ENCODE results near the gene UMODL1.

UMODL1 gene

DNA sequence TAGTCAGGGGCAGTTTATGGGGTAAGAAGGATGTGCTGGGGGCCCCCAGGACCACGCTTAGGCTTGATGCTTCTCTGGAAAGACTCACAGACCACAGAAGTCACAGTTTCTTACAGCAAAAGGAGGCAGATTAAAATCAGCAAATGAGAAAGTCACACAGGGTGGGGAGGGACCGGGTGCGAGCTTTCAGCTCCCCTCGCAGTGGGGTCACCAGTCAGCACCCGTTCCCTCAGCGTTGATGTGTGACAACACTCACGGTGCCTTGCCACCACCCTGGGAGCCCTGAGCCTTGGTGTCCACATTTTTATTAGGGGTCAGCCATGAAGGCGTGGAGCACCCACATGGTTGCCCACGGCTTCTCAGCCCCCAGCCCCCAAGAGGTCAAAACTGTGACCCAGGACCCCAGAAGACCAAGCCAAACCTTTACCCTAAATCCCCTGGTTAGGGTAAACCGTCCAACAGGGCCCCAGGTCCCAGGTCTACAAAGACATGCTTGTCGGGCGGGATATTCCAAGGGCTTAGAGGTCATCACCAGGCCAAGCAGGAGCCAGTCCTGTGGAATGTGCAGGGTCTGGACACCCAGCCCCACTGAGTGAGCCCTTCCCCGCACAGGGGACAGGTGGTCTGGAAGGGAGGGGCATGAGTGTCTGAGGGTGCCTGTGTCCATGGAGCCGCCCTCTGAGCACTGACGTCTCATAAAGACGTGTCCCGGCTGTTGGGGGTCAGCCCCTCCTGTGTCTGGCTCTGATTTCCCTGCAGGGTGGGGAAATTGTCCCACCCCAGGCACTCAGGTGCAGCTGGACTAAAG lies 83.3 kb downstream of the UMODL1 start:
- no peak for DNase-seq

DNA sequence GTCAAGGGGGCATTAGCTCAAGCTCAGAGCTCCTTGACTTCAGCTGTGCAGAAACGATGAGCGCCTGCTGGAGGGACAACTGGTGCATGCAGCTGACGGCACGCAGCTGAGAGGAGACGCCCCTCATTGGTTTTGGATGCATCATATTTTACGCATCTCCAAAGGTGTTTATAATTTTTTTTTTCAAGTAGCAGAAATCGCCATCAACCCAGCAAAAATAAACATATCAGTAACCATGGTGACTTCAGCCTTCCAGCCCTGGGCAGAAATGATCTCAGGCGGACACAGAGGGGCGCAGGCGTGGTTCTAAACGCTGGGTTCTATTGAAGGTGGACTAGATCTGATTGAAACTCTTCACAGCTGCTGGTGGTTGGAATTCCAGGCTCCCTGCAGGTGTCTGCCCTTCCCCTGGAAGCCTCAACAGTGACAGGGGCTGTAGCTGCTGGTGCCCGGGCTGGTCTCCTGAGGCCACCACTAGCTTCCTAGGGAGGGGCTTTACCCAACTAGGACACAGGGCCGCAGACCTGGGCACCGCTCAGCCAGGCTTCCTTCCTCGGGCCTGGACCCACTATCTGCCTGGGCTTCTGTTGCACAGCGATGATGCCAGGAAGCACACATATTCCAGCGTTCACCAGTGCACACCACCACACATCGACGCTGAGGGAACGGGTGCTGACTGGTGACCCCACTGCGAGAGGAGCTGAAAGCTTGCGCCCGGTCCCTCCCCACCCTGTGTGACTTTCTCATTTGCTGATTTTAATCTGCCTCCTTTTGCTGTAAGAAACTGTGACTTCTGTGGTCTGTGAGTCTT lies 84.1 kb downstream of the UMODL1 start:
- DNase-seq: no peak

DNA sequence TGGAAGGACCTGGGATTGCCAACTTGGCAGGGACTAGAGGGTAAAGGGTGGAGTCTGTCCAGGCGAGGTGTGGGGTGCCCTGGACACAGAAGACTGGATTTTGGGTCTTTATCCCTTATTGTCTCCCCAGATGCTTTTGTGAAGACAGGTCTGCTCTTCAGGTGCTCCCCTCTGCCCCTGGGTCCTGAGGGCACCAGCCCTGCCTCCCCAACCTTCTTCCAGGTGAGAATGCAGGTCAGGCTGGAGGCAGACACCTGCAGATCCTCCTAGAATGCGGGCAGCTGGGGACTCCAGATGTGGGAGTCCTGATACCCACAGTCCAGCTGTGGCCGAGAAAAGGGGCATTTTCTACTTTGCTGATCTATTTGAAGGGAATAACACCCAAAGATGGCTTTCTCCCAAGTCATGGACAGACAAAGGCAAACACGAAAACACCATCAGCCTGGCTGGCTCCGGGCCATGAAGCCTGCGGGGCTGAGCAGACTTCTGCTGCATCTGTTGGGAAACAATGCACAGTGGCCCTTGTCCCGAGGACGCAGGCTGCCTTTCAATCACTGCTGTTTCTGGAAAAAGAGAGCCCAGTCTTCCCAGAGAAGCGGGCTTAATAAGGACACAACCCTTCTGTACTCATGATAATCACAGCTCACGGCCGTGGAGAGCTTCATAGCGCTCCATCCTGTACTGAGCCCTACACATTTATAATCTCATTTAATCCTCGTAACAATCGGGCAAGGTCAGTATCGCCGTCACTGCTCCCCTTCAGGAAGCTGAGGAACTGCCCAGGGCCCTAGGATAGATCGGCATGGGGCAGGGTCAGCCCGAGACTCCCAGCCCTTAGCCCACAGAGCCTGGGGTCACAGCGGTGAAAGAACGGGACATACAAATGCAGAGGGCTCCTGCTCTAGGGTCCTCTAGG lies 85.8 kb downstream of the UMODL1 start:
- no peak for DNase-seq

DNA sequence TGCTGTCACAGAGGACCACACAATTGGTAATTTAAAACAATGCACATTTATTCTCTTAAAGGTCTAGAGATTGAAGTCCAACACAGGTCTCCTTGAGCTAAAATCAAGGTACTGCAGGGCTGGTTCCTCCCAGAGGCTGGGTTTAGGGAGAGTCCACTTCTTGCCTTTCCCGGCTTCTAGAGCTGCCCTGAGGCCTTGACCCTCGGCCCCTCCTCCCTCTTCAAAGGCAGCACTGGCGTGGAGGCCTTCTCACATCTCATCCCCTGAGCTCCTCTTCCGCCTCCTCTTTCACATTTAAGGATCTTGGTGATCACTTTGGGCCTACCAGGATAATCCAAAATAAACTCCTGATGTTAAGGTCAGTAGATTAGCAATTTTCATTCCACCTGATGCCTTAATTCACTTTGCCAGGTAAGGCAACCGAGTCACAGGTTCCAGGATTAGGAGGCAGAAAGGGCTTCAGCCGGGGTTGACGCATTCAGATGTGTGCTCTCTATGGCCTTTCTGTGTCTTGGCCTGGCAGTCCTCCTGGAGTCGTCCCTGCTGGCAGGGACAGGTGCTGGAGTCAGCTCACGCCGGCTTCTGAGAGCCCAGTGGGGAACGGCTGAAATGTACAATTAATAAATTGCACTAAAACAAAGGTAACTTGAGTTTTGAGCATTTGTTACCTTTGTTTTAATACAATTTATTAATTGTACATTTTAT lies 86.6 kb downstream of the UMODL1 start:
- no peak for DNase-seq

DNA sequence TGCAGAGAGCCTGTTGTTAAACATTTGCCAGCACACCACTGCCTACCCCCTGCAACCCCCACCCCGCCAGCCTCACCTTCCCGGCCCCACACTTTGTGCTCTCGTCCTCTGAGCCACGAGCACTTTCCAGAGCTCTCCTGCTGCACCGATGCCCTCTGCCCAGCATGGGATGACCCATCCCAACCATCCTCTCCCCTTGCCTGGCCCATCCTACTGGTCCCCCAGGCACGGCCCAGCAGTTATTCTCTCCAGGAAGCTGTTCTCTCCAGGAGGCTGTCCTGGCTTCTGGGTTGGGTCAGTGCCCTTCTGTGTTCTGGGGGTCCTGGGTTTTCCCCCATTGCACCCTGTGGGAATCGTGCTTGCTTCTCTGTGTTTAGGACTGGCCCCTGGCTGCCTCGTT lies 87.7 kb downstream of the UMODL1 start:
- no peak for DNase-seq

DNA sequence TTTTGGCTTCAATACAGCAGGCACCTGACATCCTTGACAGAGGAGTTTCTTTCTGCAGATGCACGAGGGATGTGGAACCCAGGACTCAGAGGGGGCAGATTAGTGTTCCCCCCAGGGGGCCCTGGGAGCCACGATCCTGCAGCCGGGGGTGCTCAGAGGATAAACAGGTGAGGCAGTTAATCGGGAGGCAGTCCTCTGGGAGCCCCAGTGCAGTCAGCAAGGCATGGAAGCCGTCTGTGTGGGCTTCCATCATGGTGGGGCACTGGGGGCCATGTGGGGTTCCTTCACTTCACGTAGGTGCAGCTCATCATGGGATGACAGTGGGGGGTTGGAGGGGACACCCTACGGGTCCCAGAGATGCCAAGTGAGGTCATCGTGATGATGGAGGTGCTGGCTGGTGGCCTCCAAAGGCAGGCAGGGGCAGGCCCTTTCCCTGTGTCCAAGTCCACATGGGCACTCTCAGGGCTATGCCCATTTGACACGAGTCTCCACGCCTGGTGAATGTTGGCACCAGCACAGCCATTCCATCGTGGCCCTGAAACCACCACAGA lies 88.5 kb downstream of the UMODL1 start:
- no peak for DNase-seq

DNA sequence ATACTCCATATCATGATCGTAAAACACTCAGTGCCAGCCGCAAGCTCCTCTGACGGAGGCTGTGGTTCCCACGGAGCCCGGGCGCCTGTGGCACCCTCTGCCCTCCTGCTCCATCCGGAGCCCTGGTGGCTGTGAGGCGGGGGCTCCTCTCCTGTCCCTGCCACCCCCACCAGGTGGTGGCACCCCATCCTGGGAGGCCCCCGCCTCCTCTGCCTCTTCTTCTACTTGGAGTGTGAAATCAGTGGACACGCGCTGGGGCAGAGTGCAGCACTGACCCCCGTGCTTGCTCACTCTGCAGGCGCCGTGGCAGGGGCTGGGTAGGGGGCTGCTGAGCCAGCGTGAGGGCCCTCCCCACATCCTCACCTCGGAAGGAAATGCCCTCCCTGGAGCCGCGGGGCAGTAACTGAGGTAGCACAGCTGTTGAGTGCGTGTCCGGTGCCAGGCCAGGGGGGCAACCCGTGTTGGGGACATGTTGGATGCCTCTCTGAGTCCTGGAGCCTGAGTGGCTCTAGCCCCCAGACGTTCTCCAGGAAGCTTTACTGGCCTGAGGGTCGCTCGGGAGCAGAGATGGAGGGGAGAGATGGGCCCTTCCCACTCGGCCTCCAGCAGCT lies 89.1 kb downstream of the UMODL1 start:
- DNase-seq: no peak

DNA sequence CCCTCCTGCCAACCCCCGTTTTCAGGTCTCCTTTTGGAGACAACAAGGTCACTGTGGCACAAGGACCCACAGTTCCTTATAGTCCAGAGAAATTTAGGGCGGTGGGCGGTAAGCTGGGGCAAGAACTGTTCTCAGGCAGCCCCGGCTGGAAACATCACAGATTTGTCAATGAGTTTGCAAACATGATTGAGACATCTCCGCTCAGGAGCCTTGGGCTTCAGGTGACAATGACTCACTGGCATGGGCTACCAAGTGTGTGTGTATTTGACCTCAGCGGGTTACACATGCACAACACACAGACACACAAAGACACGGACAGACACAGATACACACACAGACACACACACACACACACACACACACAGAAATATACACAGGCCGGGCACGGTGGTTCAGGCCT lies 89.6 kb downstream of the UMODL1 start:
- no peak for DNase-seq

DNA sequence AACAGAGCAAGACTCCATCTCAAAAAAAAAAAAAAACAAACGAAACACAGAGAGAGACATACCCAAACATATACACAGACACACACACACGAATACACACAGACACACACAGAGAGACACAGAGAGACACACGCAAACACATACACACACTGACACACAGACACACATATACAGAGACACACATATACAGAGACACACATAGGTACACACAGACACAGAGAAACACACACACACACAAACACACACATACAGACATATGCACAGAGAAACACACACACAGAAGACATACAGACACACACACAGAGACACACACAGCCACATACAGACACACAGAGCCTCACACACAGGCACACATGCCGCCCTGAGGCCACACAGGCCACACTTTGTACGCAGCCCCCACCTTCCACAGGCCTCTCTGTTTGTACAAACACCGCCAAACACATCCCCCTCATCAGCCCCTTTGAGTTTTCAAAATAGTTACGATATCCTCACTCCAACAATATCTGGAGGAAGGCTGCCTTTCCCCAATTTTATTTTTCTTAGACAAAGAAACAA lies 90.4 kb downstream of the UMODL1 start:
- DNase-seq: no peak

DNA sequence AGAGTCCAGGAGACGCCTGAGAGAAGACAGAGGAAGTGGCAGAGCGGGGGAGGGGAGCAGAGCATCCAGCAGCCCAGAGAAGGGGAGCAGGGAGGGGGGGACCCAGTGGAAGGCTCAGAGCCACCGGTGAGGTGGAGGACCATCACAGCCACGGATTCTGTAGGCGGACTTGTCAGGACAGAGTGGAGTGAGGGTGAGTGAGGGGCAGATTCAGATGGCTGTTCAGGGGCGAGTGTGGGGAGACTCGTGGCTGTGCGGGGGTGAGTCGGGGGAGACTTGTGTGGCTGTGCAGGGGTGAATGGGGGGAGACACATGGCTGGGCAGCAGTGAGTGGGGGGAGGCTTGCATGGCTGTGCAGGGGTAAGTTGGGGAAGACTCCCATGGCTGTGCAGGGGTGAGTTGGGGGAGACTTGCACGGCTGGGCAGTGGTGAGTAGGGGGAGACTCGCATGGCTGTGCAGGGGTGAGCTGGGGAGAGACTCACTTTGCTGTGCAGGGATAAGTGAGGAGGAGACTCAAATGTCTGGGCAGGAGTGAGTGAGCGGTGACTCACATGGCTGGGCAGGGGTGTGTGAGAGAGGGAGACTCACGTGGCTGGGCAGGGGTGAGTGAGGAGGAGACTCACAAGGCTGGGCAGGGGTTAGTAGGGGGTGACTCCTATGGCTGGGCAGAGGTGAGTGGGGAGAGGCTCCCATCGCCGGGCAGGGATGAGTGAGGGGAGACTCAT lies 91.0 kb downstream of the UMODL1 start:
- DNase-seq: no peak

DNA sequence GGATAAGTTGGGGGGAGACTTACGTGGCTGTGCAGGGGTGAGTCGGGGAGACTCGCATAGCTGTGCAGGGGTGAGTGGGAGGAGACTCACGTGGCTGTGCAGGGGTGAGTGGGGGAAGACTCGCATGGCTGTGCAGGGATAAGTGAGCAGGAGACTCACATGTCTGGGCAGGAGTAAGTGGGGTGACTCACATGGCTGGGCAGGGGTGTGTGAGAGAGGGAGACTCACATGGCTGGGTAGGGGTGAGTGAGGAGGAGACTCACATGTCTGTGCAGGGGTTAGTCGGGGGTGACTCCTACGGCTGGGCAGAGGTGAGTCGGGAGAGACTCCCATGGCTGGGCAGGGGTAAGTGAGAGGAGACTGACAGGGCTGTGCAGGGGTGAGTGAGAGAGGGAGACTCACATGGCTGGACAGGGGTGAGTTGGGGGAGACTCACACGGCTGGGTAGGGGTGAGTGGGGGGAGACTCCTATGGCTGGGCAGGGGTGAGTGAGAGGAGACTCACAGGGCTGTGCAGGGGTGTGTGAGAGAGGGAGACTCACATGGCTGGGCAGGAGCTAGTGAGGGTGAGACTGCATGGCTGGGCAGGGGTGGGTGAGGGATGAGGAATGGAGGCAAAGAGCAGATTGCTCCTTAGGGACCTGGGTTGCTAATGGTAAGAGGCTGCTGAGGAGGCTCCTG lies 91.9 kb downstream of the UMODL1 start:
- no peak for DNase-seq

DNA sequence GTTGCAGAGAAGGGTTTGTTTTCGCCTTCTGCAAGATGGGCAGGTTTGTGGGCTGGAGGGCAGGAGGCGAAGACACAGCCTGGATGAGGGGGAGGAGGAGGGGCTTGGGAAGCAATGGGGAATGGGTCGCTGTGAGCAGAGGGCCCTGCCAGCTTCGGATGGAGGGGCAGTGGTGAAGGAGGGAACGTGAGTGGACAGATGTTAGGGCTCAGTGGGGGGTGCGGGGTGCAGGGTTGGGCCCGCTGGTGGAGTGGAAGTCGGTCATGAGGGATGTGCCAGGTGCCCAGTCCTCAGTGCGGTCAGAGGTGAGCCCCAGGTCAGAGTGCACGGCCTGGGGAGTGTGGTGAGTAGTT lies 92.4 kb downstream of the UMODL1 start:
- DNase-seq: no peak

DNA sequence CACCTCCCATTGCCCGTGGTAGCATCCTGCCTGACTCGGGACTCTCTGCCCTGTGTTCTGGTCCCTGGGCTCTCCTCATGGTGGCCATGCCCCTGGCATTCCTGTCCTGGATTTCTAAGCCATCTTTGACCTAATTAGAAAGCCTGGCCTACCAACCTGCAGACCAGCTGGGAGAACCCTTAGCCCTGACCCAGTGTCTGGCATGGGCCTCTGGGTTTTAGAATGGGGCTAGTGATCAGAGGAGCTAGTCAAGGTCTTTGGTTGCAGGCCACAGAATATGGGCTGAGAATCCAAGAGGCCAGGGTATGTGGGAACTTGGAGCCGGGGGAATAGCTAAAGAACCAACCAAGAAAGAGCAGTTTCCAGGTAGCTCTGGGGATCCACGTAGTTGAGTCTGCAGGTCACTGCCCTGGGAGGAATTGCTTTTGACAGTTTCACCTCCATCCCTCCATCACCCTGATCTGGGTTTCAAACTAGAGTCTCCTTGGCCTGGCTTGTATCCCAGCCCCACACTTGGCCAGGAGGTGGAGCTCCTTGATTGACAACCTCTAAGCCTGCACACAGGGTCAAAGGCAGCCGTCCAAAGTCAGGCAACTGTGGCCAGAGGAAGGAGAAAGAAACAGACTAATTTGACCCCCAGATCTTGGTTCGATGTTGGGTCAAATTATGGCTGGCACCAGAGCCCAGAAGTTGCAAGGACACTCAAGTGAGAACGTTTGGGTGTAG lies 93.1 kb downstream of the UMODL1 start:
- DNase-seq: no peak

DNA sequence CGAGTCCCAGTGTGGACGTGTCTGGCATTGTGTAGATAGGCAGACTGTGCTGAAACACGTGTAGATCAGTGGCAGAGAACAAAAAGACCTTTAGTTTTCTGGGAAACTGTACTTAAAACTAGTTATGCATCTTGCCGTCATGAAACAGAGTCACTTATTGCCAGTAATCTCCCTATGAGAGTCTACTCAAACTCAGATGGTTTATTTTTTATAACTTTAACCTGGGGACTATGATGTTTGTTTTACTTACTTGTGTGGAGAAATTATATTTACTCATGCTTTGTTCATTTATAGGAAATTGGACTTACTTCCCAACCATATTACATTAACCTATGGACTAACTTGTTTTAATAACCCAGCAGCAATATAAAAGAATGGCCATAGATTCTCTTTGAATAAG lies 93.7 kb downstream of the UMODL1 start:
- DNase-seq: no peak

DNA sequence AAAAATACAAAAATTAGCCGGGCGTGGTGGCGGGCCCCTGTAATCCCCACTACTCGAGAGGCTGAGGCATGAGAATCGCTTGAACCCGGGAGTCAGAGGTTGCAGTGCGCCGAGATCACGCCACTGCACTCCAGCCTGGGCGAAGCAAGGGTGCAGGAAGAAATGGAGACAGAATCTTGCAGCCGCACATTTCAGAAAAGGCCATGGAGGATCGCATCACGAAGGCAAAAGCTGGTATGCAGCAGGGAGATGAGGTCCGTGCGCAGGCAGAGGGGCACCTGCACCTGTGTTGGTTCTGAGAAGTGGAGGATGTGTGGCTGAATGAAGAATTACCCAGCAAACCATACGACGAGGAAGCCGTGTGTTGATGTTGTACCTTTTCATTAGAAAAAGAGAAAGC lies 94.8 kb downstream of the UMODL1 start:
- DNase-seq: no peak

DNA sequence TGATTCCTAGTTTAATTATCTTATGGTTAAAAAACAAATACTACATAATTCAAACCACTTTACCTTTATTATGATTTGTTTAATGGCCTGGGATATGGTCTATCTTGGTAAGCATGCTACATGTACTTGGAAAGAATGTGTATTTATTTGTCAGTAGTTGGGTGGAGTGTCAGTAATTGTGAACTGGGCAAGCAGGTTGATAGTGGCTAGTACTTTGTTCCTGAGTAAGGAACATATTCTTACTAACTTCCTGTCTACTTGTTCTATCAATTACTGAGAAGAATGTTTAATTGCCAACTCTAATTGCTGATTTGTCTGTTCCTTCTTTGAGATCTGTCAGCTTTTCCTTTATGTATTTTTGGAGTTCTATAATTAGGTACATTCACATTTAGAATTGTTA lies 98.6 kb downstream of the UMODL1 start:
- DNase-seq: no peak

DNA sequence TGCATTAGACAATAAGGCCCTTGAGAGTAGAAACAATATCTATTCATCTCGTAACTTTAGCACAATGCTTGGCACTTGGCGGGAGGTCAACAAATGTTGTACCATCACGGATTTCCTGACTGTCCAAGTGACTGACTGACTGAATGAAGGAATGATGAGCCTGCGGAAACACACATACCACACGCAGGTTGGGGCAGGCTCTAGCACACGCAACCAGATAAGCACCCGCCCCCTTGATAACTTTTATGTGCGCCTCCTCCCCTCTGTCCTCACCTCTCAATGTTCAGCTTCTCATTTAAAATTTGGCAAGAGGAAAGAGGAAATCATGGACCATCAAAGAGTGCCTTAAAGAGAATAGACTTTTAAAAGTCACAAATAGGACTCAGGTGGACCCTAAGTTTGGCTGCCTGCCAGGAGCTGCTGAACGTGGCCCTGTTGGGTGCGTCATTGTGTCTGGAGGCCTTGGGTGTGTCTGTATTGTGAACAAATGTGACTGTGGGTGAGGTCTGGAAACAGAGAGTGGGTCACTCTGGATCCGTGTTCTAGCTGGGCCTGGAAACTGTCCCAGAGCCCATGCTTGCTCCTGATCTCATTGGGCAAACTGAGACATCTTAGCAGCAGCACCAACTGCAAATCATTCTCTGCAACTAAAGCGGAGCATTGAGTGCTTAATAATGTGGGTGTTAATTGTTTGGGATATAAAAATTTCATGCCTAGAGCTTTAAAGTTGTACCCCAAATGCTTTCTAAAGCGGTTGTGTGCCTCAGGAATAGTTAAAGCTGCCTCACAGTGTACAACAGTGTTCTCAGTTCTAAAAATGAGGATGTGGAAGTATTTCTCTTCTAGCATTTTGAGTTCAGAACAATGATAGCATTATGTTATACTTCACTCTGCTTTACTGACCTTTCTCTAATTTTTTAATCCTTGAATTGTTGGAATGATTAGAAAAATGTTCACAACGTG lies 100.3 kb downstream of the UMODL1 start:
- DNase-seq: no peak
